SH-SY5Y (cell line): Measurements from ENCODE around the gene XYLT1.

ENCODE experiments used
- GATA2 ChIP-seq: IDR thresholded peaks from 2 replicates; pipeline ENCODE4 v1.6.1; 2011; ENCODE audit warnings: mild to moderate bottlenecking, low read depth, low read length
- GATA3 ChIP-seq: IDR thresholded peaks from 2 replicates; pipeline ENCODE4 v1.6.1; 2011; ENCODE audit warnings: low read depth, mild to moderate bottlenecking, low read length, moderate library complexity

- no peak for TF ChIP-seq GATA2
- no peak for TF ChIP-seq GATA3
These were observed 188.5 kb downstream of the XYLT1 start for GRCh38 chr16:17282247-17282646.
